ENCODE measurements around the gene IQCF5. TPM values are rescaled to one million over a fixed set of nuclear protein-coding genes. Genes with fewer than 3 reads are reported as not detected.

The IQCF5 gene
- total and polyA plus RNA-seq, 2 experiments from 2014 or later, result not detected

GRCh38 chr3:51888463-51889105 lies 13.2 kb upstream of the IQCF5 start:
- Histone ChIP-seq H3K4me3 (no peak overlapping the region), H4K20me1 (replicated peaks; ENCODE audit: insufficient read depth) (no peaks in the 10 kb centered on the region), H3K27me3 (ENCODE audit: insufficient read depth) (no peaks in the 10 kb centered on the region), H3K4me1 (ENCODE audit: insufficient read depth) (no peaks in the 10 kb centered on the region), H3K79me2 (replicated peaks; ENCODE audit: insufficient read depth) (no peaks in the 10 kb centered on the region), H3K9me2 (ENCODE audit: insufficient read depth) (peaks cover 9% of the 10 kb centered on the region), H3F3A (replicated peaks; ENCODE audit: low read depth) (no peaks in the 10 kb centered on the region), H3K4me2 (no peak overlapping the region), H3K36me3 (ENCODE audit: insufficient read depth) (no peaks in the 10 kb centered on the region), H3K27ac (ENCODE audit: low read depth) (no peak overlapping the region), H2AFZ (no peak overlapping the region)
- Mint-ChIP-seq H3K4me1 (peaks cover 4% of the 10 kb centered on the region; the same call in 2 of the 3 replicates), H3K36me3 (ENCODE audit: low read depth) (no peaks in the 10 kb centered on the region), H3K4me3 (no peak overlapping the region), H3K27me3 (ENCODE audit: insufficient read depth, low read depth, poor library complexity) (peaks cover 2% of the 10 kb centered on the region), H3K9me3 (no peaks in the 10 kb centered on the region), H3K27ac (no peak overlapping the region)
- DNase-seq (ENCODE audit: low spot score) (no peak), ATAC-seq (no peak)
- no peak for TF ChIP-seq EZH2 (IDR thresholded peaks at IDR 0.05; ENCODE audit: low read depth, unreplicated experiment)
- TF ChIP-seq, protein P1, sequence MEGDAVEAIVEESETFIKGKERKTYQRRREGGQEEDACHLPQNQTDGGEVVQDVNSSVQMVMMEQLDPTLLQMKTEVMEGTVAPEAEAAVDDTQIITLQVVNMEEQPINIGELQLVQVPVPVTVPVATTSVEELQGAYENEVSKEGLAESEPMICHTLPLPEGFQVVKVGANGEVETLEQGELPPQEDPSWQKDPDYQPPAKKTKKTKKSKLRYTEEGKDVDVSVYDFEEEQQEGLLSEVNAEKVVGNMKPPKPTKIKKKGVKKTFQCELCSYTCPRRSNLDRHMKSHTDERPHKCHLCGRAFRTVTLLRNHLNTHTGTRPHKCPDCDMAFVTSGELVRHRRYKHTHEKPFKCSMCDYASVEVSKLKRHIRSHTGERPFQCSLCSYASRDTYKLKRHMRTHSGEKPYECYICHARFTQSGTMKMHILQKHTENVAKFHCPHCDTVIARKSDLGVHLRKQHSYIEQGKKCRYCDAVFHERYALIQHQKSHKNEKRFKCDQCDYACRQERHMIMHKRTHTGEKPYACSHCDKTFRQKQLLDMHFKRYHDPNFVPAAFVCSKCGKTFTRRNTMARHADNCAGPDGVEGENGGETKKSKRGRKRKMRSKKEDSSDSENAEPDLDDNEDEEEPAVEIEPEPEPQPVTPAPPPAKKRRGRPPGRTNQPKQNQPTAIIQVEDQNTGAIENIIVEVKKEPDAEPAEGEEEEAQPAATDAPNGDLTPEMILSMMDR (conservative IDR thresholded peaks at IDR 0.05; ENCODE audit: low read depth in 2 of 2), result no peak
- TF ChIP-seq, protein P2, sequence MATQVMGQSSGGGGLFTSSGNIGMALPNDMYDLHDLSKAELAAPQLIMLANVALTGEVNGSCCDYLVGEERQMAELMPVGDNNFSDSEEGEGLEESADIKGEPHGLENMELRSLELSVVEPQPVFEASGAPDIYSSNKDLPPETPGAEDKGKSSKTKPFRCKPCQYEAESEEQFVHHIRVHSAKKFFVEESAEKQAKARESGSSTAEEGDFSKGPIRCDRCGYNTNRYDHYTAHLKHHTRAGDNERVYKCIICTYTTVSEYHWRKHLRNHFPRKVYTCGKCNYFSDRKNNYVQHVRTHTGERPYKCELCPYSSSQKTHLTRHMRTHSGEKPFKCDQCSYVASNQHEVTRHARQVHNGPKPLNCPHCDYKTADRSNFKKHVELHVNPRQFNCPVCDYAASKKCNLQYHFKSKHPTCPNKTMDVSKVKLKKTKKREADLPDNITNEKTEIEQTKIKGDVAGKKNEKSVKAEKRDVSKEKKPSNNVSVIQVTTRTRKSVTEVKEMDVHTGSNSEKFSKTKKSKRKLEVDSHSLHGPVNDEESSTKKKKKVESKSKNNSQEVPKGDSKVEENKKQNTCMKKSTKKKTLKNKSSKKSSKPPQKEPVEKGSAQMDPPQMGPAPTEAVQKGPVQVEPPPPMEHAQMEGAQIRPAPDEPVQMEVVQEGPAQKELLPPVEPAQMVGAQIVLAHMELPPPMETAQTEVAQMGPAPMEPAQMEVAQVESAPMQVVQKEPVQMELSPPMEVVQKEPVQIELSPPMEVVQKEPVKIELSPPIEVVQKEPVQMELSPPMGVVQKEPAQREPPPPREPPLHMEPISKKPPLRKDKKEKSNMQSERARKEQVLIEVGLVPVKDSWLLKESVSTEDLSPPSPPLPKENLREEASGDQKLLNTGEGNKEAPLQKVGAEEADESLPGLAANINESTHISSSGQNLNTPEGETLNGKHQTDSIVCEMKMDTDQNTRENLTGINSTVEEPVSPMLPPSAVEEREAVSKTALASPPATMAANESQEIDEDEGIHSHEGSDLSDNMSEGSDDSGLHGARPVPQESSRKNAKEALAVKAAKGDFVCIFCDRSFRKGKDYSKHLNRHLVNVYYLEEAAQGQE (IDR thresholded peaks at IDR 0.05; ENCODE audit: unreplicated experiment), result no peak
- no peak for TF ChIP-seq JUNB (IDR thresholded peaks at IDR 0.05; ENCODE audit: unreplicated experiment)
- TF ChIP-seq STAT1 (IDR thresholded peaks at IDR 0.05; ENCODE audit: unreplicated experiment), result no peak
- no peak for TF ChIP-seq CREB1 (CRISPR knock-in tag; IDR thresholded peaks at IDR 0.05; ENCODE audit: low read depth)
- TF ChIP-seq ZNF114 (CRISPR knock-in tag; IDR thresholded peaks at IDR 0.05), result no peak
- no peak for TF ChIP-seq EZH2phosphoT487 (IDR thresholded peaks at IDR 0.05; ENCODE audit: unreplicated experiment)
- no peak for TF ChIP-seq ZNF462 (CRISPR knock-in tag; IDR thresholded peaks at IDR 0.05)
- TF ChIP-seq NANOG (IDR thresholded peaks at IDR 0.05; ENCODE audit: borderline replicate concordance), result no peak
- TF ChIP-seq ZNF331 (CRISPR knock-in tag; IDR thresholded peaks at IDR 0.05; ENCODE audit: low read depth), result no peak
- TF ChIP-seq, protein P3, sequence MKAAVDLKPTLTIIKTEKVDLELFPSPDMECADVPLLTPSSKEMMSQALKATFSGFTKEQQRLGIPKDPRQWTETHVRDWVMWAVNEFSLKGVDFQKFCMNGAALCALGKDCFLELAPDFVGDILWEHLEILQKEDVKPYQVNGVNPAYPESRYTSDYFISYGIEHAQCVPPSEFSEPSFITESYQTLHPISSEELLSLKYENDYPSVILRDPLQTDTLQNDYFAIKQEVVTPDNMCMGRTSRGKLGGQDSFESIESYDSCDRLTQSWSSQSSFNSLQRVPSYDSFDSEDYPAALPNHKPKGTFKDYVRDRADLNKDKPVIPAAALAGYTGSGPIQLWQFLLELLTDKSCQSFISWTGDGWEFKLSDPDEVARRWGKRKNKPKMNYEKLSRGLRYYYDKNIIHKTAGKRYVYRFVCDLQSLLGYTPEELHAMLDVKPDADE (IDR thresholded peaks at IDR 0.05), result no peak
- no peak for TF ChIP-seq POLR2AphosphoS5 (IDR thresholded peaks at IDR 0.05; ENCODE audit: low read depth)

Data from GM23338 (cell line).